ENCODE data around the gene ADAT1.

ADAT1 gene

GRCh38 chr16:75660321-75660720 lies 37.2 kb upstream of the ADAT1 start:
- H4K91ac ChIP-seq (ENCODE audit: low read depth, low read length, poor library complexity), result no peak overlapping the region

GRCh38 chr16:75658175-75658574 lies 35.1 kb upstream of the ADAT1 start:
- no peak overlapping the region for H2BK5ac ChIP-seq (ENCODE audit: low read length)
- H3K18ac ChIP-seq (ENCODE audit: low read length), result no peak overlapping the region
- H3K79me1 ChIP-seq (ENCODE audit: low read depth, low read length), result no peaks in the 10 kb centered on the region
- no peak overlapping the region for H2BK12ac ChIP-seq (ENCODE audit: low read length)
- no peak overlapping the region for H3K4me2 ChIP-seq (ENCODE audit: insufficient read depth, low read length, poor library complexity, severe bottlenecking)
- no peak overlapping the region for H2AFZ ChIP-seq (ENCODE audit: low read length)
- no peaks in the 10 kb centered on the region for H3K4me1 ChIP-seq (ENCODE audit: control insufficient read depth in 2 of 2, insufficient read depth in 1 of 2, low read depth in 1 of 2, low read length in 2 of 2)
- no peak overlapping the region for H4K8ac ChIP-seq (ENCODE audit: low read depth, low read length)
- H2BK15ac ChIP-seq (ENCODE audit: low read length), result no peak overlapping the region
- H3K4me3 ChIP-seq (ENCODE audit: low read length in 2 of 2), result no peak overlapping the region
- WGBS, 2 donors (ENCODE audit: extremely low coverage in 2 of 2, insufficient read length in 2 of 2, insufficient replicate concordance in 1 of 2), result no CpG with 5 or more reads among the region's 2 CpGs
- peaks cover 26 to 78% of the 10 kb centered on the region in 2 donors for H3K36me3 ChIP-seq (replicated peaks in 1 of 2; ENCODE audit: control insufficient read depth in 2 of 2, insufficient read depth in 2 of 2, low read length in 2 of 2)
- no peak overlapping the region for H3K23ac ChIP-seq (ENCODE audit: low read depth, low read length, poor library complexity)
- no peak overlapping the region for H2BK120ac ChIP-seq (ENCODE audit: low read depth, low read length)
- H3K14ac ChIP-seq (ENCODE audit: low read length), result no peak overlapping the region
- no peak overlapping the region for H3K9ac ChIP-seq (ENCODE audit: low read depth, low read length, poor library complexity)
- H3K27ac ChIP-seq (replicated peaks; ENCODE audit: low read length), result no peak overlapping the region
- H4K91ac ChIP-seq (ENCODE audit: low read depth, low read length, poor library complexity), result no peak overlapping the region
- H3K27me3 ChIP-seq (ENCODE audit: control insufficient read depth in 3 of 3, insufficient read depth in 3 of 3, low read depth in 1 of 3, low read length in 3 of 3), result no peaks in the 10 kb centered on the region
- H3K9me3 ChIP-seq (replicated peaks in 1 of 2; ENCODE audit: control insufficient read depth in 2 of 2, insufficient read depth in 1 of 2, low read depth in 1 of 2, low read length in 2 of 2), result no peaks in the 10 kb centered on the region
- no peak for DNase-seq (ENCODE audit: low spot score)
- no peak overlapping the region for H2AK5ac ChIP-seq (ENCODE audit: low read depth, low read length)
- no peak overlapping the region for H3K4ac ChIP-seq (ENCODE audit: low read length)

More at GRCh38 chr16:75660321-75660720, 37.2 kb upstream of the ADAT1 start:
- Histone ChIP-seq H3K4ac (ENCODE audit: low read length) (no peak overlapping the region), H3K9ac (ENCODE audit: low read depth, low read length, poor library complexity) (no peak overlapping the region), H3K9me3 (replicated peaks in 1 of 2; ENCODE audit: control insufficient read depth in 2 of 2, insufficient read depth in 1 of 2, low read depth in 1 of 2, low read length in 2 of 2) (no peaks in the 10 kb centered on the region), H4K8ac (ENCODE audit: low read depth, low read length) (no peak overlapping the region), H3K4me1 (ENCODE audit: control insufficient read depth in 2 of 2, insufficient read depth in 1 of 2, low read depth in 1 of 2, low read length in 2 of 2) (no peaks in the 10 kb centered on the region), H2BK12ac (ENCODE audit: low read length) (no peak overlapping the region), H2BK5ac (ENCODE audit: low read length) (no peak overlapping the region), H3K4me2 (ENCODE audit: insufficient read depth, low read length, poor library complexity, severe bottlenecking) (no peak overlapping the region), H3K18ac (ENCODE audit: low read length) (no peak overlapping the region), H3K14ac (ENCODE audit: low read length) (no peak overlapping the region), H2BK15ac (ENCODE audit: low read length) (no peak overlapping the region), H3K27me3 (ENCODE audit: control insufficient read depth in 3 of 3, insufficient read depth in 3 of 3, low read depth in 1 of 3, low read length in 3 of 3) (no peaks in the 10 kb centered on the region), H3K79me1 (ENCODE audit: low read depth, low read length) (no peaks in the 10 kb centered on the region), H3K36me3 (replicated peaks in 1 of 2; ENCODE audit: control insufficient read depth in 2 of 2, insufficient read depth in 2 of 2, low read length in 2 of 2) (peaks cover 23 to 58% of the 10 kb centered on the region in 2 donors), H2BK120ac (ENCODE audit: low read depth, low read length) (no peak overlapping the region), H2AK5ac (ENCODE audit: low read depth, low read length) (no peak overlapping the region), H2AFZ (ENCODE audit: low read length) (no peak overlapping the region), H3K4me3 (ENCODE audit: low read length in 2 of 2) (no peak overlapping the region), H3K27ac (replicated peaks; ENCODE audit: low read length) (no peak overlapping the region), H3K23ac (ENCODE audit: low read depth, low read length, poor library complexity) (no peak overlapping the region)
- no CpG with 5 or more reads among the region's 6 CpGs for WGBS, 2 donors (ENCODE audit: extremely low coverage in 2 of 2, insufficient read length in 2 of 2, insufficient replicate concordance in 1 of 2)
- no peak for DNase-seq (ENCODE audit: low spot score)

DNA sequence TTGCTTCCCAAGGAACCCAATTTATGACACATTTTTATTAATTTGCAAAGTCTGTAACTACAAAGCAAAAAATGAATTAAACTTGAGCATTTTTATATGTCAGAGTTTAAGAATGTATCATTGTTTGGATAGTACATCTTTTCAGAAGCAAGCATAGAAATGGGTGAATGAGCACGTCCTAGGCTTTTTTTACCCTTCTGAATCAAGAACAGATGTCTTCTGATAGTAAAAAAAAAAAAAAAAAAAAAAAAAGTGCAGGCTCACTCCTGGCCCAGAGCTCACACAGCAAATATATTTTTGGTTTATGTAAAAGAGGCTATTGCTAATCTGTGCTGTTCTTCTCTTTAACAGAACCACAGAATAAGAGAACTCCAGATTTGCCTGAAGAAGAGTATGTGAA lies 30.8 kb upstream of the ADAT1 start:
- no peak overlapping the region for H2AFZ ChIP-seq (ENCODE audit: low read length)
- H2BK120ac ChIP-seq (ENCODE audit: low read depth, low read length), result no peak overlapping the region
- no peak overlapping the region for H3K18ac ChIP-seq (ENCODE audit: low read length)
- DNase-seq (ENCODE audit: low spot score), result no peak
- H3K4me3 ChIP-seq (ENCODE audit: low read length in 2 of 2), result no peak overlapping the region
- no peak overlapping the region for H2AK5ac ChIP-seq (ENCODE audit: low read depth, low read length)
- H3K4ac ChIP-seq (ENCODE audit: low read length), result no peak overlapping the region
- H2BK15ac ChIP-seq (ENCODE audit: low read length), result no peak overlapping the region
- peaks cover 1 to 2% of the 10 kb centered on the region in 2 donors for H3K4me1 ChIP-seq (ENCODE audit: control insufficient read depth in 2 of 2, insufficient read depth in 1 of 2, low read depth in 1 of 2, low read length in 2 of 2)
- no peak overlapping the region for H3K9ac ChIP-seq (ENCODE audit: low read depth, low read length, poor library complexity)
- H3K14ac ChIP-seq (ENCODE audit: low read length), result no peak overlapping the region
- H3K79me1 ChIP-seq (ENCODE audit: low read depth, low read length), result peaks cover 4% of the 10 kb centered on the region
- H2BK12ac ChIP-seq (ENCODE audit: low read length), result no peak overlapping the region
- no peak overlapping the region for H3K23ac ChIP-seq (ENCODE audit: low read depth, low read length, poor library complexity)
- H4K91ac ChIP-seq (ENCODE audit: low read depth, low read length, poor library complexity), result no peak overlapping the region
- peaks cover 20 to 78% of the 10 kb centered on the region in 2 donors for H3K36me3 ChIP-seq (replicated peaks in 1 of 2; ENCODE audit: control insufficient read depth in 2 of 2, insufficient read depth in 2 of 2, low read length in 2 of 2)
- H4K8ac ChIP-seq (ENCODE audit: low read depth, low read length), result no peak overlapping the region
- no peaks in the 10 kb centered on the region for H3K9me3 ChIP-seq (replicated peaks in 1 of 2; ENCODE audit: control insufficient read depth in 2 of 2, insufficient read depth in 1 of 2, low read depth in 1 of 2, low read length in 2 of 2)
- H3K4me2 ChIP-seq (ENCODE audit: insufficient read depth, low read length, poor library complexity, severe bottlenecking), result no peak overlapping the region
- WGBS, 2 donors (ENCODE audit: extremely low coverage in 2 of 2, insufficient read length in 2 of 2, insufficient replicate concordance in 1 of 2), result no CpG with 5 or more reads among the region's 1 CpG
- no peak overlapping the region for H2BK5ac ChIP-seq (ENCODE audit: low read length)
- H3K27me3 ChIP-seq (ENCODE audit: control insufficient read depth in 3 of 3, insufficient read depth in 3 of 3, low read depth in 1 of 3, low read length in 3 of 3), result no peaks in the 10 kb centered on the region
- no peak overlapping the region for H3K27ac ChIP-seq (replicated peaks; ENCODE audit: low read length)

- whole genome bisulfite sequencing, 2 donors (ENCODE audit: extremely low coverage in 2 of 2, insufficient read length in 2 of 2, insufficient replicate concordance in 1 of 2), result no CpG with 5 or more reads among the region's 62 CpGs
- Histone ChIP-seq H4K8ac (ENCODE audit: low read depth, low read length) (no peak overlapping the region), H4K91ac (ENCODE audit: low read depth, low read length, poor library complexity) (no peak overlapping the region), H3K18ac (ENCODE audit: low read length) (peak overlapping the region; percentile 98), H2BK5ac (ENCODE audit: low read length) (peak overlapping the region; percentile 97), H3K4me3 (ENCODE audit: low read length in 2 of 2) (peak overlapping the region; percentile 91 to 100), H2AFZ (ENCODE audit: low read length) (peak overlapping the region; percentile 86), H3K4me2 (ENCODE audit: insufficient read depth, low read length, poor library complexity, severe bottlenecking) (peak overlapping the region; percentile 93), H3K9me3 (replicated peaks in 1 of 2; ENCODE audit: control insufficient read depth in 2 of 2, insufficient read depth in 1 of 2, low read depth in 1 of 2, low read length in 2 of 2) (no peaks in the 10 kb centered on the region), H2BK120ac (ENCODE audit: low read depth, low read length) (peak overlapping the region; percentile 57), H3K23ac (ENCODE audit: low read depth, low read length, poor library complexity) (peak overlapping the region; percentile 26), H3K9ac (ENCODE audit: low read depth, low read length, poor library complexity) (peak overlapping the region; percentile 98), H3K14ac (ENCODE audit: low read length) (peak overlapping the region; percentile 91), H3K79me1 (ENCODE audit: low read depth, low read length) (peaks cover 9% of the 10 kb centered on the region), H3K27ac (replicated peaks; ENCODE audit: low read length) (peak overlapping the region; percentile 86), H2BK12ac (ENCODE audit: low read length) (peak overlapping the region; percentile 26), H2BK15ac (ENCODE audit: low read length) (peak overlapping the region; percentile 95), H3K4me1 (ENCODE audit: control insufficient read depth in 2 of 2, insufficient read depth in 1 of 2, low read depth in 1 of 2, low read length in 2 of 2) (peaks cover 5 to 6% of the 10 kb centered on the region in 2 donors), H3K27me3 (ENCODE audit: control insufficient read depth in 3 of 3, insufficient read depth in 3 of 3, low read depth in 1 of 3, low read length in 3 of 3) (no peaks in the 10 kb centered on the region), H3K36me3 (replicated peaks in 1 of 2; ENCODE audit: control insufficient read depth in 2 of 2, insufficient read depth in 2 of 2, low read length in 2 of 2) (peaks cover 0 to 52% of the 10 kb centered on the region in 2 donors), H2AK5ac (ENCODE audit: low read depth, low read length) (peak overlapping the region; percentile 83), H3K4ac (ENCODE audit: low read length) (no peak overlapping the region)
- peak; percentile 78 for DNase-seq (ENCODE audit: low spot score)
These were observed 25.4 kb upstream of the ADAT1 start for GRCh38 chr16:75648265-75649076.
